Thymus (tissue), 11 donors: ENCODE data around the gene SEC23B. TPM values are rescaled to one million over a fixed set of nuclear protein-coding genes. Genes with fewer than 3 reads are reported as not detected.

Source experiments
- DNase-seq, 9 donors: peaks; one replicate each; pipeline ENCODE4 v3.0.0-alpha.2; 2013; ENCODE audit warnings: low spot score in 9 of 9, low read depth in 6 of 9, missing footprints in 1 of 9
- H3K27ac ChIP-seq, 2 donors: one replicate each; pipeline ENCODE4 v1.5.1; 2013; ENCODE audit warnings: control low read depth in 1 of 2, low read depth in 1 of 2, low read length in 1 of 2, mild to moderate bottlenecking in 1 of 2, moderate library complexity in 1 of 2
- H3K27me3 ChIP-seq, 2 donors: one replicate each; pipeline ENCODE4 v1.5.1; 2013; ENCODE audit warnings: low read length in 1 of 2; ENCODE audit not compliant: control insufficient read depth in 2 of 2, insufficient read depth in 1 of 2
- H3K36me3 ChIP-seq, 2 donors: one replicate each; pipeline ENCODE4 v1.5.1; 2013; ENCODE audit warnings: low read length in 1 of 2, mild to moderate bottlenecking in 1 of 2, moderate library complexity in 1 of 2; ENCODE audit not compliant: control insufficient read depth in 2 of 2, insufficient read depth in 2 of 2
- H3K4me1 ChIP-seq, 2 donors: one replicate each; pipeline ENCODE4 v1.5.1; 2013; ENCODE audit warnings: low read length in 2 of 2; ENCODE audit not compliant: control insufficient read depth in 2 of 2, insufficient read depth in 2 of 2
- H3K4me3 ChIP-seq, 2 donors: one replicate each; pipeline ENCODE4 v1.5.1; 2013; ENCODE audit warnings: low read length in 2 of 2, control low read depth in 1 of 2, mild to moderate bottlenecking in 1 of 2
- H3K9me3 ChIP-seq, 2 donors: one replicate each; pipeline ENCODE4 v1.5.1; 2013; ENCODE audit warnings: low read length in 1 of 2, mild to moderate bottlenecking in 1 of 2; ENCODE audit not compliant: control insufficient read depth in 2 of 2, insufficient read depth in 1 of 2
- WGBS: extraction: QIAGEN DNeasy Blood & Tissue Kit; methylation state at CpG from one replicate; pipeline ENCODE4 v1.1.7; 2013; 5-methylcytosine and 5-hydroxymethylcytosine counted together
- polyA plus RNA-seq: library from polyadenylated mRNA; stranded (reverse); fragments of 200-250 nt; gene quantifications from one replicate; pipeline ENCODE4 v1.2.3, GENCODE V29; 2013
- total RNA-seq: library from RNA; stranded (reverse); fragments of 120-200 nt; gene quantifications from one replicate; pipeline ENCODE4 v1.2.4, GENCODE V29; 2013
- donor health status: healthy.

The SEC23B gene
- total and polyA plus RNA-seq, 2 donors, result 16.4 to 47.7 TPM

GRCh38 chr20:18533491-18533890 lies 25.8 kb downstream of the SEC23B start:
- Histone ChIP-seq H3K27ac (no peak overlapping the region), H3K4me3 (no peak overlapping the region), H3K36me3 (peaks cover 49 to 50% of the 10 kb centered on the region in 2 donors), H3K4me1 (no peaks in the 10 kb centered on the region), H3K9me3 (no peaks in the 10 kb centered on the region), H3K27me3 (no peaks in the 10 kb centered on the region)
- DNase-seq, result no peak
- 47% methylated on average over 1 of the region's 1 CpG for WGBS

- no peaks in the 10 kb centered on the region for H3K9me3 ChIP-seq
- no peak overlapping the region for H3K4me3 ChIP-seq
- no peaks in the 10 kb centered on the region for H3K4me1 ChIP-seq
- DNase-seq, result no peak
- peaks cover 42 to 47% of the 10 kb centered on the region in 2 donors for H3K36me3 ChIP-seq
- 88% methylated on average over 6 of the region's 6 CpGs for WGBS
- no peak overlapping the region for H3K27ac ChIP-seq
- no peaks in the 10 kb centered on the region for H3K27me3 ChIP-seq
These were observed 26.4 kb downstream of the SEC23B start for GRCh38 chr20:18533978-18534644.

GRCh38 chr20:18537651-18538050 lies 29.9 kb downstream of the SEC23B start:
- WGBS, result 97% methylated on average over 2 of the region's 2 CpGs
- Histone ChIP-seq H3K36me3 (peaks cover 28 to 40% of the 10 kb centered on the region in 2 donors), H3K4me1 (no peaks in the 10 kb centered on the region), H3K27ac (no peak overlapping the region), H3K27me3 (no peaks in the 10 kb centered on the region), H3K9me3 (no peaks in the 10 kb centered on the region), H3K4me3 (no peak overlapping the region)
- DNase-seq, result no peak

GRCh38 chr20:18541741-18542140 lies 34.0 kb downstream of the SEC23B start:
- Histone ChIP-seq H3K4me1 (no peaks in the 10 kb centered on the region), H3K27me3 (no peaks in the 10 kb centered on the region), H3K27ac (no peak overlapping the region), H3K9me3 (peaks cover 0 to 1% of the 10 kb centered on the region in 2 donors), H3K36me3 (peaks cover 39 to 40% of the 10 kb centered on the region in 2 donors), H3K4me3 (no peak overlapping the region)
- no peak for DNase-seq
- WGBS, result 97% methylated on average over 5 of the region's 5 CpGs

GRCh38 chr20:18543216-18543615 lies 35.5 kb downstream of the SEC23B start:
- 97% methylated on average over 4 of the region's 4 CpGs for WGBS
- Histone ChIP-seq H3K27ac (no peak overlapping the region), H3K4me1 (no peaks in the 10 kb centered on the region), H3K4me3 (no peak overlapping the region), H3K27me3 (no peaks in the 10 kb centered on the region), H3K36me3 (peaks cover 44 to 47% of the 10 kb centered on the region in 2 donors), H3K9me3 (peaks cover 0 to 1% of the 10 kb centered on the region in 2 donors)
- DNase-seq, result no peak

- no peak for DNase-seq
- H3K36me3 ChIP-seq, result peaks cover 45 to 50% of the 10 kb centered on the region in 2 donors
- H3K4me3 ChIP-seq, result no peak overlapping the region
- H3K9me3 ChIP-seq, result peaks cover 0 to 1% of the 10 kb centered on the region in 2 donors
- 99% methylated on average over 7 of the region's 7 CpGs for WGBS
- no peaks in the 10 kb centered on the region for H3K4me1 ChIP-seq
- no peak overlapping the region for H3K27ac ChIP-seq
- H3K27me3 ChIP-seq, result no peaks in the 10 kb centered on the region
These were observed 36.2 kb downstream of the SEC23B start for GRCh38 chr20:18543932-18544331.

- no peak overlapping the region for H3K27ac ChIP-seq
- no peaks in the 10 kb centered on the region for H3K27me3 ChIP-seq
- no peak for DNase-seq
- peaks cover 0 to 1% of the 10 kb centered on the region in 2 donors for H3K9me3 ChIP-seq
- no peaks in the 10 kb centered on the region for H3K4me1 ChIP-seq
- no peak overlapping the region for H3K4me3 ChIP-seq
- peaks cover 45 to 48% of the 10 kb centered on the region in 2 donors for H3K36me3 ChIP-seq
- WGBS, result 98% methylated on average over 1 of the region's 1 CpG
These were observed 37.8 kb downstream of the SEC23B start for GRCh38 chr20:18545566-18545965.

- WGBS, result 98% methylated on average over 3 of the region's 3 CpGs
- no peak overlapping the region for H3K27ac ChIP-seq
- peaks cover 0 to 1% of the 10 kb centered on the region in 2 donors for H3K9me3 ChIP-seq
- H3K4me1 ChIP-seq, result no peaks in the 10 kb centered on the region
- H3K27me3 ChIP-seq, result no peaks in the 10 kb centered on the region
- peaks cover 40 to 42% of the 10 kb centered on the region in 2 donors for H3K36me3 ChIP-seq
- H3K4me3 ChIP-seq, result no peak overlapping the region
- no peak for DNase-seq
These were observed 40.7 kb downstream of the SEC23B start for GRCh38 chr20:18548465-18548864.

- peaks cover 28% of the 10 kb centered on the region in 2 donors for H3K36me3 ChIP-seq
- no peaks in the 10 kb centered on the region for H3K27me3 ChIP-seq
- DNase-seq, result no peak
- 98% methylated on average over 8 of the region's 8 CpGs for WGBS
- no peak overlapping the region for H3K4me3 ChIP-seq
- H3K27ac ChIP-seq, result no peak overlapping the region
- no peaks in the 10 kb centered on the region for H3K9me3 ChIP-seq
- H3K4me1 ChIP-seq, result no peaks in the 10 kb centered on the region
These were observed 46.0 kb downstream of the SEC23B start for GRCh38 chr20:18553746-18554145.
